Measurements from ENCODE around the gene TMEM82. TPM values are rescaled to one million over a fixed set of nuclear protein-coding genes. Genes with fewer than 3 reads are reported as not detected.
A peak's percentile ranks its signal among the peaks of the same experiment; 100 is the strongest.

The TMEM82 gene
- total RNA-seq, 6 experiments from 2014 or later: 15.8 to 33.5 (median 19.1) TPM

DNA sequence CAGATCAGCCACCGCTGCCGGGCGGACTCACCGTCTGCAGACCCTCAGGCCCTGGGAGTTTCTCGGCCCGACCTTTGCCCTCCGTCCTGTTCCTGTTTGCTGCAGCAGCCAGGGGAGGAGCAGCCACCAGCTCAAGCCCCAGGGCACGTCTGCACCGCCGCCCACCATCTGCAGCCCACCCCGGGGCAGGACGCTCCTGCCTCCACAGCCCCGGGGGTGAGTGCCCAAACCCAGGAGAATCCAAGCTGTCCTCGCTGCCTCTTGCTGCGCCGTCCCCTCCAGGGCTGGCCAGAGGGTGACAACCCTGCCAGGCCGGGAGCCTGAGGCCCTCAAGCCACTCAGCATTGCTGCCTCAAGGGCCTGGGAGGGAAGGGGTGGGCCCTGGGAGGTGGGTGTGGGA, 7.4 kb upstream of the TMEM82 start:
- intact Hi-C loops (cut with DNase I): loop anchor here (10.0 kb wide), 1 partner anchor 140 kb away; no protein-coding TSS in a partner anchor
- DNase-seq (no peak), ATAC-seq (no peak)
- no peak for TF ChIP-seq POLR2A (IDR thresholded peaks at IDR 0.05)
- TF ChIP-seq, protein P1, sequence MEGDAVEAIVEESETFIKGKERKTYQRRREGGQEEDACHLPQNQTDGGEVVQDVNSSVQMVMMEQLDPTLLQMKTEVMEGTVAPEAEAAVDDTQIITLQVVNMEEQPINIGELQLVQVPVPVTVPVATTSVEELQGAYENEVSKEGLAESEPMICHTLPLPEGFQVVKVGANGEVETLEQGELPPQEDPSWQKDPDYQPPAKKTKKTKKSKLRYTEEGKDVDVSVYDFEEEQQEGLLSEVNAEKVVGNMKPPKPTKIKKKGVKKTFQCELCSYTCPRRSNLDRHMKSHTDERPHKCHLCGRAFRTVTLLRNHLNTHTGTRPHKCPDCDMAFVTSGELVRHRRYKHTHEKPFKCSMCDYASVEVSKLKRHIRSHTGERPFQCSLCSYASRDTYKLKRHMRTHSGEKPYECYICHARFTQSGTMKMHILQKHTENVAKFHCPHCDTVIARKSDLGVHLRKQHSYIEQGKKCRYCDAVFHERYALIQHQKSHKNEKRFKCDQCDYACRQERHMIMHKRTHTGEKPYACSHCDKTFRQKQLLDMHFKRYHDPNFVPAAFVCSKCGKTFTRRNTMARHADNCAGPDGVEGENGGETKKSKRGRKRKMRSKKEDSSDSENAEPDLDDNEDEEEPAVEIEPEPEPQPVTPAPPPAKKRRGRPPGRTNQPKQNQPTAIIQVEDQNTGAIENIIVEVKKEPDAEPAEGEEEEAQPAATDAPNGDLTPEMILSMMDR (IDR thresholded peaks at IDR 0.05): no peak
- H3K9me3 ChIP-seq: no peaks in the 10 kb centered on the region
- peaks cover 0 to 37% (median 6%) of the 10 kb centered on the region in 4 donors for H3K36me3 ChIP-seq
- no peak overlapping the region for H3K4me3 ChIP-seq
- H3K27me3 ChIP-seq: no peaks in the 10 kb centered on the region
- H3K4me1 ChIP-seq: peaks cover 0 to 31% (median 14%) of the 10 kb centered on the region in 4 donors
- WGBS (ENCODE audit: insufficient coverage, low coverage, low lambda C conversion rate, missing lambda C conversion rate): 50% methylated on average over 8 of the region's 17 CpGs
- peak overlapping the region in 1 of 3 donors; percentile 85 for H3K27ac ChIP-seq

DNA sequence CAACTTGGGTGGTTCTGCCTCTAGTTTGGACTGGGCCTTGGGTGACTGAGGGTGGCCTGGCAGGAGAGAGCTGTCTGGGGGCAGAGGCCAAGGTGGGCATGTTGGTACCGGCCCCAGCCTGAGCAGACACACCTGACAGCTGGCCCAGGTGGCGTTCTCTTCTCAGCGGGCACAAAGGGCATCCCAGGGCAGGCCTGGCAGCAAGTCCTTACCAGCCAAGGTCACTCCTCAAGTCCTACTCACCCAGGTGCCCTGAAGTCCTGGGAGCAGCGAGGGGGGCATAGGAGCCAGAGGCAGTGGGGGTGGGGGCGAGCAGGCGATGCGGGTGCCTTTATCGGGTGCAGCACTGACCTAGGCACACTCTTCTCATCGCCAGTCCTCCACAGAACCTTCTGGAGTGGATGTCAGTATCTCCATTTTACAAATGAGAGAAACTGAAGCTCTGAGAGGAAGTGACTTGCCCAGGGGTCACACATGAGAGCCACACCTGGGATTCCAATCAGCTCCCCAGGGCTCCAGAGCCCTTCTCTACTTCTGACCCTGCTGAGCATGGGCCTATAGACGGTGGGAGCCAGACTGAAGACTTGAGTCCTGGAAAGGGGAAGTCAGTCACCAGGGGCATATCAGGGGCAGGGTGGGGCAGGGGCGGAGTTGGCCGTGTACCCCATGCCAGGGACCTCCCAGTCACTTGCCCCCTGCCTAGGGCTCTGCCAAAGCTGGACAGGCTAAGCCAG, 6.8 kb upstream of the TMEM82 start:
- no peaks in the 10 kb centered on the region for H3K27me3 ChIP-seq
- no peaks in the 10 kb centered on the region for H3K9me3 ChIP-seq
- WGBS (ENCODE audit: insufficient coverage, low coverage, low lambda C conversion rate, missing lambda C conversion rate): 0% methylated on average over 1 of the region's 12 CpGs
- TF ChIP-seq, protein P1 (IDR thresholded peaks at IDR 0.05): no peak
- no peak for TF ChIP-seq POLR2A (IDR thresholded peaks at IDR 0.05)
- peak in 2 of 3 donors; percentile 77 to 79 for DNase-seq
- peaks cover 0 to 31% (median 14%) of the 10 kb centered on the region in 4 donors for H3K4me1 ChIP-seq
- no peak overlapping the region for H3K4me3 ChIP-seq
- H3K27ac ChIP-seq: peak overlapping the region in 1 of 3 donors; percentile 85
- H3K36me3 ChIP-seq: peaks cover 0 to 33% (median 6%) of the 10 kb centered on the region in 4 donors
- intact Hi-C loops (cut with DNase I): loop anchor here (10.0 kb wide), 1 partner anchor 141 kb away; no protein-coding TSS in a partner anchor
- ATAC-seq: peak; percentile 9 to 54 (median 34)

DNA sequence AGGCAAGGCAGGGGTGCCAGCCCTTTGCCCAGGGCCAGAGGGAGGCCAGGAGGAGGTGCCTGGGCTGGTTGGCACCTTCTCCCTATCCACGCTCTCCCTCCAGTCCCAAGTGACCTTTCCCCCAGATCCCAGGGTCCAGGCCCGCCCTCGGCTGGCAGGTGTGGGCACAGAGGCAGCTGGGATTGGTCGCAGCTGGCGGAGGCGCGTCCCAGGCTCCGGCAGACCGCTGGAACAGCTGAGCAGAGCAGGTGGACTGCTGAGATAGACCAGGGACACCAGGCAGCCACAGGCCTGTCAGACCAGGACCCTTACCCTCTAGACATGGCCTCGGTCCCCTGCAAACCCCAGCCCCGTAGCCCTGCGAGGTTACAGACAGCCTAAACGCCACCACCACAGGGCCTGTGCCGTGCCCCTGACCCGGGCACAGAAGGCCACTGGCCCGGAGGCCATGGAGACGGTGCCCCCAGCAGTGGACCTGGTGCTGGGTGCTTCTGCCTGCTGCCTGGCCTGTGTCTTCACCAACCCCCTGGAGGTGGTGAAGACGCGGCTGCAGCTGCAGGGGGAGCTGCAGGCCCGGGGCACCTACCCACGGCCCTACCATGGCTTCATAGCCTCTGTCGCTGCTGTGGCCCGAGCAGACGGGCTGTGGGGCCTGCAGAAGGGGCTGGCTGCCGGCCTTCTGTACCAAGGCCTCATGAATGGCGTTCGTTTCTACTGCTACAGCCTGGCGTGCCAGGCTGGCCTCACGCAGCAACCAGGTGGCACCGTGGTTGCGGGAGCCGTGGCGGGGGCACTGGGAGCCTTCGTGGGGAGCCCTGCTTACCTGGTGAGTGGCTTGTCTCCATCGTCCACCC, 6.0 kb upstream of the TMEM82 start, which contains the start of gene SLC25A34:
TSS of gene SLC25A34 (plus strand) at position 221 of the 854 bp plus-strand sequence. CDS start at position 449, 228 bp downstream.
- Histone ChIP-seq H3K27ac (peak within 1 kb of the TSS in 2 of 3 donors; percentile 44 to 85), H3K9me3 (no peaks in the 10 kb centered on the region), H3K4me1 (peaks cover 0 to 31% (median 14%) of the 10 kb centered on the region in 4 donors), H3K27me3 (no peaks in the 10 kb centered on the region), H3K36me3 (peaks cover 0 to 25% (median 3%) of the 10 kb centered on the region in 4 donors), H3K4me3 (peak within 1 kb of the TSS; percentile 20 to 58 (median 54))
- TF ChIP-seq POLR2A (IDR thresholded peaks at IDR 0.05): peak; percentile 77
- TF ChIP-seq, protein P1 (IDR thresholded peaks at IDR 0.05): no peak
- intact Hi-C loops (cut with DNase I): loop anchor here (10.0 kb wide), 1 partner anchor 141 kb away; no protein-coding TSS in a partner anchor
- 0% methylated on average over 1 of the region's 35 CpGs for WGBS (ENCODE audit: insufficient coverage, low coverage, low lambda C conversion rate, missing lambda C conversion rate)
- ATAC-seq (peak; percentile 87 to 93 (median 90)), DNase-seq (peak; percentile 91 to 98 (median 96))

DNA sequence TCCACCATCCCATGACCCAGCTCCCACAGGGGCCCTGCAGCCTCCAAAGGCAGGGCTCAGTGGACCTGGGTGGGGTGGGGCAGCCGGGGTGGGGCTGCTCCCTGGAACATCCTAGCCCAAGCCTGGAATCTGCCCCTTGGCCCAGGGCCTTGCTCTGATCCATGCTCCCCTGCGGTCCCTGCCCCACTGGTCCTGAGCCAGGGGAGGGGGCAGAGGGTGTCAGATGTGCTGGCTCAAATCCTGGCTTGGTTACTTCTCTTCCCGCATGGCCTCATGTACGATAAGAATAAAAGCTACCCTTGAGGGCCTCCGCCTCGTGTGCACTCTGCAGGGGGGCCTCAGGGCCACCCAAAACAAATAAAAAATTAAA, 5.4 kb upstream of the TMEM82 start:
- peaks cover 0 to 20% (median 3%) of the 10 kb centered on the region in 4 donors for H3K36me3 ChIP-seq
- no peaks in the 10 kb centered on the region for H3K9me3 ChIP-seq
- H3K4me3 ChIP-seq: peak overlapping the region; percentile 20 to 58 (median 54)
- ATAC-seq: peak in 3 of 4 donors; percentile 40 to 47 (median 41)
- peak in 2 of 3 donors; percentile 81 to 91 for DNase-seq
- peak overlapping the region in 2 of 3 donors; percentile 44 to 85 for H3K27ac ChIP-seq
- peaks cover 0 to 36% (median 17%) of the 10 kb centered on the region in 4 donors for H3K4me1 ChIP-seq
- no peaks in the 10 kb centered on the region for H3K27me3 ChIP-seq
- 30% methylated on average over 4 of the region's 6 CpGs for WGBS (ENCODE audit: insufficient coverage, low coverage, low lambda C conversion rate, missing lambda C conversion rate)
- intact Hi-C loops (cut with DNase I): loop anchor here (10.0 kb wide), 1 partner anchor 142 kb away; no protein-coding TSS in a partner anchor
- TF ChIP-seq POLR2A (IDR thresholded peaks at IDR 0.05): no peak
- TF ChIP-seq, protein P1 (IDR thresholded peaks at IDR 0.05): no peak

Measured in right lobe of liver (tissue), 6 donors.